ENCODE data around the gene WAPL. TPM values are rescaled to one million over a fixed set of nuclear protein-coding genes. Genes with fewer than 3 reads are reported as not detected.
"Not testable (repeated sequence)": the region's sequence is repeated elsewhere in the genome, so short reads cannot be mapped to it uniquely, and the experiment has no call there.

Gene WAPL, protein sequence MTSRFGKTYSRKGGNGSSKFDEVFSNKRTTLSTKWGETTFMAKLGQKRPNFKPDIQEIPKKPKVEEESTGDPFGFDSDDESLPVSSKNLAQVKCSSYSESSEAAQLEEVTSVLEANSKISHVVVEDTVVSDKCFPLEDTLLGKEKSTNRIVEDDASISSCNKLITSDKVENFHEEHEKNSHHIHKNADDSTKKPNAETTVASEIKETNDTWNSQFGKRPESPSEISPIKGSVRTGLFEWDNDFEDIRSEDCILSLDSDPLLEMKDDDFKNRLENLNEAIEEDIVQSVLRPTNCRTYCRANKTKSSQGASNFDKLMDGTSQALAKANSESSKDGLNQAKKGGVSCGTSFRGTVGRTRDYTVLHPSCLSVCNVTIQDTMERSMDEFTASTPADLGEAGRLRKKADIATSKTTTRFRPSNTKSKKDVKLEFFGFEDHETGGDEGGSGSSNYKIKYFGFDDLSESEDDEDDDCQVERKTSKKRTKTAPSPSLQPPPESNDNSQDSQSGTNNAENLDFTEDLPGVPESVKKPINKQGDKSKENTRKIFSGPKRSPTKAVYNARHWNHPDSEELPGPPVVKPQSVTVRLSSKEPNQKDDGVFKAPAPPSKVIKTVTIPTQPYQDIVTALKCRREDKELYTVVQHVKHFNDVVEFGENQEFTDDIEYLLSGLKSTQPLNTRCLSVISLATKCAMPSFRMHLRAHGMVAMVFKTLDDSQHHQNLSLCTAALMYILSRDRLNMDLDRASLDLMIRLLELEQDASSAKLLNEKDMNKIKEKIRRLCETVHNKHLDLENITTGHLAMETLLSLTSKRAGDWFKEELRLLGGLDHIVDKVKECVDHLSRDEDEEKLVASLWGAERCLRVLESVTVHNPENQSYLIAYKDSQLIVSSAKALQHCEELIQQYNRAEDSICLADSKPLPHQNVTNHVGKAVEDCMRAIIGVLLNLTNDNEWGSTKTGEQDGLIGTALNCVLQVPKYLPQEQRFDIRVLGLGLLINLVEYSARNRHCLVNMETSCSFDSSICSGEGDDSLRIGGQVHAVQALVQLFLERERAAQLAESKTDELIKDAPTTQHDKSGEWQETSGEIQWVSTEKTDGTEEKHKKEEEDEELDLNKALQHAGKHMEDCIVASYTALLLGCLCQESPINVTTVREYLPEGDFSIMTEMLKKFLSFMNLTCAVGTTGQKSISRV (N-terminal part only)
- 10 to 100 TPM; 33.6 to 46.6 (median 43.8) TPM for polyA plus RNA-seq (ENCODE audit: insufficient read depth in 1 of 5, insufficient read length in 5 of 5, low replicate concordance in 1 of 5)
- long read RNA-seq, donor 1, partial matches to known transcripts, result 9 of 9 reads
- long read RNA-seq, donor 1, other reads (novel, unspliced or antisense), result 0 of 9 reads
- long read RNA-seq, donor 2, full-length matches to known transcripts, result 2 of 2 reads
- long read RNA-seq, donor 2, partial matches to known transcripts, result 0 of 2 reads
- long read RNA-seq, donor 2, other reads (novel, unspliced or antisense), result 0 of 2 reads
- long read RNA-seq, donor 3, partial matches to known transcripts, result 12 of 12 reads
- long read RNA-seq, donor 3, other reads (novel, unspliced or antisense), result 0 of 12 reads
- long read RNA-seq, donor 4, result 0 reads
- long read RNA-seq, donor 5, result 0 reads
- long read RNA-seq, donor 6, full-length matches to known transcripts, result 3 of 3 reads
- long read RNA-seq, donor 6, partial matches to known transcripts, result 0 of 3 reads
- long read RNA-seq, donor 6, other reads (novel, unspliced or antisense), result 0 of 3 reads
- long read RNA-seq, donor 7, full-length matches to known transcripts, result 3 of 8 reads
- long read RNA-seq, donor 7, partial matches to known transcripts, result 5 of 8 reads
- long read RNA-seq, donor 7, other reads (novel, unspliced or antisense), result 0 of 8 reads
- long read RNA-seq, donor 8, result 0 reads

GRCh38 chr10:86521678-86522509 is at the start of gene WAPL:
Gene WAPL (minus strand): TSS chr10:86521792. CDS start chr10:86518069, 3,723 bp downstream.
- DNase-seq, result peak; percentile 95 to 96

GRCh38 chr10:86569335-86569734 is 47.7 kb upstream of the WAPL start:
- no peak for DNase-seq

DNA sequence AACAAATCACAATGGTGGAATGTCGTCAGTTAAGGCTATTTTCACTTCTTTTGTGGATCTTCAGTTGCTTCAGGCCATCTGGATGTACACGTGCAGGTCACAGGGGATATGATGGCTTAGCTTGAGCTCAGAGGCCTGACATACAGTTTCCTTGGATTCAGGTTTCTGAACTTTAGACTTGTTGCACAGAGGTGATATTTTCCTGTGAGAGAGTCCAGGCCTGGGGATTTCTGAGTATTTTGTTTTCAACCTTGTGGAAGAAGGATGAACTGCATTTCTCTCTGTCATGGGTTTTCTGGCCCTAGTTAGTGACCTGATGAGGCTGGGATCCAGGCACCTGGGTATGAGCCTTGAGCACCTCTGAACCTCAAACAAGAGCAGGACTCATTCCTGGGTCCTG is 44.9 kb upstream of the WAPL start:
- not testable (repeated sequence) for DNase-seq

- DNase-seq, result not testable (repeated sequence)
These were observed 41.7 kb upstream of the WAPL start for GRCh38 chr10:86563338-86563737.

GRCh38 chr10:86558695-86559094 is 37.1 kb upstream of the WAPL start:
- not testable (repeated sequence) for DNase-seq

DNA sequence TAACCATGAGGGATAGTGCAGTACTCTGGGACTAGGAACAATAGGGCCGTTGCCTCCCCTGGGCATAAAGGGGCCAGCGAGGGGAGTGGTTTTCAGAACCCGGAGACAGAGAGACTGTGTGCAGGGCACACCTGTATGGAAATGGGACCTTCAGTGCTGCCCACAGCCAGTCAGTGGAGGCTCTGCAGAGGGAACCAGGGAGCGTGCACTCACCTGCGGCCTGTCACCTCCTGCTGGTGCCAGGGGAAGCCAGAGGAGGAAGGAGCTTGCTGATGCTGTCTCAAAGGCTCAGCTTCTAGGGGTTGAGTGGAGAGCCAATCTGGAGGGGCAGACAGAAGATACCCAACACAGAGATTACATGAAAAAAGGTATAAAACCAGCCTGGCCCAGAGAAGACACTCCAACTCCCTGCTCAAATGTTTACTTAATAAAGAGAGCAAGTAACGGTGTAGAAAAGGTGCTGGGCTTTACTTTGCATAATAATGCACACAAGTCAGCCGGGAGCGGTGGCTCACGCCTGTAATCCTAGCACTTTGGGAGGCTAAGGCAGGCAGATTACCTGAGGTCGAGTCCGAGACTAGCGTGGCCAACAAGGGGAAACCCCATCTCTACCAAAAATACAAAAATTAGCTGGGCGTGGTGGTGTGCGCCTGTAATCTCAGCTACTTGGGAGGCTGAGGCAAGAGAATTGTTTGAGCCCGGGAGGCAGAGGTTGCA is 35.5 kb upstream of the WAPL start:
- no peak for DNase-seq

GRCh38 chr10:86556532-86556931 is 34.9 kb upstream of the WAPL start:
- no peak for DNase-seq

- no peak for DNase-seq
These were observed 32.0 kb upstream of the WAPL start for GRCh38 chr10:86553639-86554038.

- no peak for DNase-seq
These were observed 31.6 kb upstream of the WAPL start for GRCh38 chr10:86553213-86553612.

DNA sequence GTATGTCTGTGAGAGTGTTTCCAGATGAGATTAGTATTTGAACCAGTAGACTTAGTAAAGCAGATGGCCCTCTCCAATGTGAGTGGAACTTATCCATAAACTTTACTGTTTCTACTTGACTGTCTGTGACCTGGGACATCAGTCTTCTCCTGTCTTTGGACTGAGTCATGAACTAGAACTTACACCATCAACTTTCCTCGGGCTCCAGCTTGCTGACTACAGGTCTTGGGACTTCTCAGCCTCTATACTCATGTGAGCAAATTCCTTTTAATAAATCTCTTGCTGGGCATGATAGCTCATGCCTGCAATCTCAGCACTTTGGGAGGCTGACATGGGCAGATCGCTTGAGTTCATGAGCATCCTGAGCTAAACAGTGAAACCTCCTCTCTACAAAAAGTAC is 25.7 kb upstream of the WAPL start:
- no peak for DNase-seq

- DNase-seq, result no peak
These were observed 23.5 kb upstream of the WAPL start for GRCh38 chr10:86545101-86545500.

DNA sequence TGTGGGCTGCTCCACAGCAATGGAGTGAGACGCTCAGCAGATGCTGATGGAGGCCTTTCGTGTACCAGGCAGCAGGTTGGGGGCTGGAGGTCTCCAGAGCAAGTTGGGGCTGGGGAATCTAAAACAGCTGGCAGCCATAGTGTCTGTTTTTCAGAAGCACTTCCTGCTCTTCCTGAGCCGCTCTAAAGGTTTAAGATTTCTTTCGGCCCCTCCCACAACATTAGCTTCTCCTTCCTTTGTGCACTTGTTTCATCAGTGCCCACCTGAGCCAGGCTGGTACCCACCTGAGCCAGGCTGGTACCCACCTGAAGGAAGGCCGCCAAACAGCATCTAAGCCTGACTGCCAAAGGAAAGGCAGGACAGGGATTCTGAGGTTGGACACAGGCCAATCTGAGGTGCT is 18.4 kb upstream of the WAPL start:
- no peak for DNase-seq

GRCh38 chr10:86538547-86538946 is 17.0 kb upstream of the WAPL start:
- no peak for DNase-seq

- DNase-seq, result not testable (repeated sequence)
These were observed 16.4 kb upstream of the WAPL start for GRCh38 chr10:86538040-86538439.

DNA sequence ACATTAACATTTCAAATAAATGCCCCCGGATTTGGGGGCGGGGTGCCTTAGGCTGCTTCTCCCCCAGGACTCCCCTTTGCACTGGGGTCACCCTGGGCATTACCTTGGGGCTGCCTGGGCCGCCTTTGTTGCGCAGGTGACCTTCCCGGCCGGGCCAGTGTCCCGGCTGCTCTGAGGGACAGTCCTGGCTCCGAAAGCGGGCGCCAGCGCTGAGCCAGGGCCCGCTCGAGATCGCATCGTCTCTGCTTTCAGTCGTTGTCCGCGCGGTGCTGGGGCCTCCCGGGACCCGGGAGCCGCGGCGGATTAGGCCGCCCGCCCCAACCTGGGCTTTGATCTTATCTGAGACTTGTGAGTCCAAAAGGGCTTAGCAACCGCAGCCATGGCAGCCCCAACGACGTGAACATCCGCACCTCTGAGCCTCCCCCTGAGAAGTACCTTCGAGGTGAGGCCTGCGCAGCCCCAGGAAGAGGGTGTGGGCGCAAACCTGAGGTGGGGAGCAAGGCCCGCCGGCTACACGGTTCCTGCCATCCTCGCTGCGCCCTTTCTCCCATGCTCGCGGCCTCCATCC is 14.8 kb upstream of the WAPL start:
- no peak for DNase-seq

- no peak for DNase-seq
These were observed 13.7 kb upstream of the WAPL start for GRCh38 chr10:86535132-86535882.

DNA sequence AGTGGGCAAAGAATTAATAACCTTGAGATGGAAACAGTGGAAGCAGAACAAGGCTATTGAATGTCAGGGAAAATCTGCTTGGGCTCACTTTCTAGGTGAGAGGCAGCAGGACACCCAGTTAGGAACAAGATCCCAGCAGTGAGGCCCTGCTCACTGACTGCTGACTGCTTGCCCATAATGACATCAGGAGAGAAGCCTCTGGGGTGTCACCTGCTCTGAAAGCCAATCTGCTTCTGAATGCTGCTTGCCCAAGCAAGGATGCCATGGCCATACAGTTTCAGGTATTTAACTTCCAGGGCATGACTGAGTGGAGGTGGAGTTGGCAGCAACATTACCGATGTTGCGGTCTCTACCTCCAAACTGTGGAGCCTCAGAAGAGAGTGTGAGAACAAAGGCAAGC is 11.7 kb upstream of the WAPL start:
- DNase-seq, result no peak

GRCh38 chr10:86528736-86529135 is 7.1 kb upstream of the WAPL start:
- not testable (repeated sequence) for DNase-seq
